K562 (cell line): ENCODE results near the gene LSM11. TPM values are rescaled to one million over a fixed set of nuclear protein-coding genes. Genes with fewer than 3 reads are reported as not detected.
A peak's percentile ranks its signal among the peaks of the same experiment; 100 is the strongest.

ENCODE experiments used
- ATAC-seq: fragments of 200-7000 bp; cut with Tn5 transposase; 3 replicates; pipeline ENCODE4 v1.9.1; 2020; ENCODE audit warnings: moderate library complexity
- BruUV-seq: library from RNA; stranded (reverse); fragments of 400-500 nt; replicated peaks from 2 replicates; lab custom pipeline; 2021; lab: Mats Ljungman, UMichigan
- CTCF ChIA-PET: fragments of 300-600 bp; formaldehyde crosslinking; extraction: SDS; loops from one replicate; lab custom pipeline; 2021; ENCODE audit warnings: low intra/inter-chr PET ratio; lab: Yijun Ruan, JAX
- POLR2A ChIA-PET: fragments of 300-600, 350-650 bp; sonication (Branson Sonifier 250); formaldehyde crosslinking; extraction: SDS; loops from one replicate; lab custom pipeline; 2021; ENCODE audit warnings: antibody characterized with exemption, inconsistent platforms; lab: Yijun Ruan, JAX
- DNase-seq, 4 experiments: peaks; one replicate each; pipeline versions ENCODE4 v3.0.0 to v3.0.0-alpha.2; 2011 to 2018; ENCODE audit warnings: low spot score in 3 of 4, mixed read lengths in 3 of 4; ENCODE audit errors: extremely low read depth in 1 of 4
- FAIRE-seq: peaks from 2 replicates; lab custom pipeline; 2011; peaks lifted over from hg19 to GRCh38; lab: Jason Lieb, UNC
- H2AFZ ChIP-seq: 2 replicates; pipeline ENCODE4 v1.6.0; 2011; ENCODE audit warnings: low read depth, low read length, control low read depth, inconsistent platforms
- H3K27ac ChIP-seq: fragments of 200-600 bp; 3 replicates; pipeline ENCODE4 v1.8.0; 2011; ENCODE audit warnings: low read depth, mild to moderate bottlenecking, control low read depth, inconsistent platforms, low read length, moderate library complexity, mixed read lengths; ENCODE audit errors: extremely low read depth
- H3K27me3 ChIP-seq, 2 experiments: fragments of 300-600 bp in 1 of 2; 2 replicates in 1 of 2; 3 replicates in 1 of 2; pipeline versions ENCODE4 v1.6.0 to v1.8.0; 2011; ENCODE audit warnings: inconsistent platforms in 2 of 2, low read length in 2 of 2, mild to moderate bottlenecking in 1 of 2, mixed read lengths in 1 of 2, moderate library complexity in 1 of 2; ENCODE audit not compliant: control insufficient read depth in 2 of 2, insufficient read depth in 2 of 2
- H3K36me3 ChIP-seq: fragments of 300-600 bp; 3 replicates; pipeline ENCODE4 v1.8.0; 2011; ENCODE audit warnings: mild to moderate bottlenecking, low read length, inconsistent platforms; ENCODE audit not compliant: control insufficient read depth, insufficient read depth
- H3K4me1 ChIP-seq, 2 experiments: fragments of 200-600 bp in 1 of 2; replicated peaks in 1 of 2; 2 replicates in 1 of 2; 3 replicates in 1 of 2; pipeline versions ENCODE4 v1.5.1 to v1.8.0; 2011; ENCODE audit warnings: inconsistent platforms in 2 of 2, low read length in 2 of 2, mild to moderate bottlenecking in 1 of 2, mixed read lengths in 1 of 2, moderate library complexity in 1 of 2; ENCODE audit not compliant: control insufficient read depth in 2 of 2, insufficient read depth in 2 of 2
- H3K4me2 ChIP-seq: 2 replicates; pipeline ENCODE4 v1.6.1; 2011; ENCODE audit warnings: low read length, control low read depth, inconsistent platforms, mixed read lengths; ENCODE audit not compliant: insufficient read depth
- H3K4me3 ChIP-seq: fragments of 200-600 bp; sonication (generic), shearing (Covaris generic); 2 replicates; pipeline ENCODE4 v1.5.1; 2016; ENCODE audit warnings: control low read depth, inconsistent platforms
- H3K79me2 ChIP-seq: fragments of 200-600 bp; 3 replicates; pipeline ENCODE4 v1.8.0; 2011; ENCODE audit warnings: low read length, inconsistent platforms; ENCODE audit not compliant: control insufficient read depth, insufficient read depth
- H3K9ac ChIP-seq, 2 experiments: 2 replicates each; pipeline versions ENCODE4 v1.6.0 to v1.6.1; 2011; ENCODE audit warnings: low read depth in 2 of 2, low read length in 2 of 2, control low read depth in 1 of 2, inconsistent platforms in 1 of 2, mild to moderate bottlenecking in 1 of 2, mixed read lengths in 1 of 2; ENCODE audit not compliant: insufficient read depth in 1 of 2
- H3K9me1 ChIP-seq: one replicate; pipeline ENCODE4 v1.6.0; 2011; ENCODE audit warnings: inconsistent platforms, mild to moderate bottlenecking, low read length, moderate library complexity; ENCODE audit not compliant: control insufficient read depth, insufficient read depth
- H3K9me3 ChIP-seq: replicated peaks from 2 replicates; pipeline ENCODE4 v1.5.1; 2011; ENCODE audit warnings: low read depth, low read length, inconsistent platforms; ENCODE audit not compliant: control insufficient read depth, insufficient read depth
- H4K20me1 ChIP-seq: replicated peaks from 2 replicates; pipeline ENCODE4 v1.6.1; 2011; ENCODE audit warnings: low read length, inconsistent platforms, mixed read lengths; ENCODE audit not compliant: control insufficient read depth, insufficient read depth
- CEBPB ChIP-seq: fragments of 450-650 bp; IDR thresholded peaks from 2 replicates; pipeline ENCODE4 v1.6.1; 2016; ENCODE audit warnings: missing genetic modification characterization, missing compliant biosample characterization
- FOXK1 ChIP-seq: sonication (generic); formaldehyde crosslinking; IDR thresholded peaks from 2 replicates; pipeline ENCODE4 v1.8.0; 2022; ENCODE audit warnings: missing genetic modification reagents, mild to moderate bottlenecking, borderline replicate concordance
- FUS ChIP-seq: fragments of 200-400 bp; formaldehyde crosslinking; optimal IDR thresholded peaks from 2 replicates; pipeline ENCODE3; 2017; ENCODE audit warnings: low read depth, low read length
- HDAC1 ChIP-seq, 2 experiments: fragments of 450-650 bp; IDR thresholded peaks; 2 replicates each; pipeline ENCODE4 v1.6.1; 2016 to 2017; ENCODE audit warnings: inconsistent platforms in 1 of 2, mild to moderate bottlenecking in 1 of 2, moderate library complexity in 1 of 2
- NCOR1 ChIP-seq: fragments of 450-650 bp; IDR thresholded peaks from 2 replicates; pipeline ENCODE4 v1.6.1; 2016; ENCODE audit warnings: mild to moderate bottlenecking, moderate library complexity
- POLR3A ChIP-seq: IDR thresholded peaks from 2 replicates; pipeline ENCODE4 v1.6.1; 2011; ENCODE audit warnings: borderline replicate concordance, mild to moderate bottlenecking, moderate library complexity; ENCODE audit not compliant: insufficient read length, insufficient read depth; ENCODE audit errors: extremely low read depth
- RAD51 ChIP-seq: fragments of 450-650 bp; IDR thresholded peaks from 2 replicates; pipeline ENCODE4 v1.7.1; 2016; ENCODE audit warnings: low read depth, mild to moderate bottlenecking, borderline replicate concordance
- SMAD1 ChIP-seq: fragments of 150-350 bp; IDR thresholded peaks from 2 replicates; pipeline ENCODE4 v1.6.1; 2014; ENCODE audit warnings: low read length, low read depth; ENCODE audit not compliant: partially characterized antibody
- SRSF7 ChIP-seq: fragments of 200-400 bp; formaldehyde crosslinking; optimal IDR thresholded peaks from 2 replicates; pipeline ENCODE3; 2017; ENCODE audit warnings: mild to moderate bottlenecking, low read depth, low read length
- ZNF165 ChIP-seq: fragments of 250-450 bp; sonication (Bioruptor Pico); IDR thresholded peaks from 2 replicates; pipeline ENCODE4 v1.4.0; 2020; ENCODE audit warnings: borderline replicate concordance
- ZNF280B ChIP-seq: fragments of 250-450 bp; sonication (Bioruptor Pico); IDR thresholded peaks from 2 replicates; pipeline ENCODE4 v1.5.1; 2021; ENCODE audit warnings: mild to moderate bottlenecking
- WGBS: fragments of 100-300 bp; shearing (Covaris generic); methylation state at CpG from one replicate; pipeline ENCODE4 v1.1.6; 2016; ENCODE audit warnings: low coverage, mixed read lengths; ENCODE audit not compliant: insufficient coverage; ENCODE audit errors: missing lambda C conversion rate; 5-methylcytosine and 5-hydroxymethylcytosine counted together
- in situ Hi-C: fragments of 300-500 bp; cut with MboI; formaldehyde crosslinking; loops from 4 replicates; pipeline ENCODE4 v1.15.0; 2018; ENCODE audit warnings: inconsistent platforms, mixed read lengths
- intact Hi-C: fragments of 100-400 bp; cut with micrococcal nuclease; formaldehyde crosslinking; loops from 2 replicates; pipeline ENCODE4 v1.14.2; 2022
- polyA plus RNA-seq, 8 experiments: library from polyadenylated mRNA; depleted of rRNA in 4 of 8; stranded (reverse) in 5 of 8; unstranded in 3 of 8; fragments of >200 nt; fragmentation: Nextera tagmentation in 2 of 8; fragmentation: Illumina TruSeq in 1 of 8; extraction: Ambion mirVana in 2 of 8; extraction: Trizol in 1 of 8; gene quantifications; 2 replicates each; pipeline versions ENCODE4 v1.2.1 to v1.2.3, GENCODE V29; 2011 to 2014; ENCODE audit warnings: inconsistent platforms in 1 of 8, missing spikeins in 1 of 8
- total RNA-seq, 7 experiments: library from RNA; depleted of rRNA in 6 of 7; stranded (reverse); fragments of >200 nt in 6 of 7; fragmentation: Illumina TruSeq in 2 of 7; extraction: Trizol in 2 of 7; gene quantifications; 2 replicates each; pipeline versions ENCODE4 v1.2.1 to v1.2.3, GENCODE V29; 2011 to 2021; ENCODE audit warnings: low replicate concordance in 1 of 7
- TF ChIP-seq, protein P1 (sequence below), 2 experiments: fragments of 450-650 bp in 1 of 2; sonication (generic) in 1 of 2; formaldehyde crosslinking in 1 of 2; IDR thresholded peaks in 1 of 2; conservative IDR thresholded peaks in 1 of 2; 2 replicates each; pipeline versions ENCODE4 v1.6.1 to v1.8.1; 2016 to 2023; ENCODE audit warnings: mild to moderate bottlenecking in 2 of 2, moderate library complexity in 2 of 2, inconsistent platforms in 1 of 2, missing genetic modification reagents in 1 of 2
- TF ChIP-seq, protein P2 (sequence below): fragments of 450-650 bp; IDR thresholded peaks from 2 replicates; pipeline ENCODE4 v1.6.1; 2017; ENCODE audit warnings: antibody characterized with exemption, mild to moderate bottlenecking

The LSM11 gene
- total and polyA plus RNA-seq, 9 of the 15 experiments (the other 6 are each of a cell fraction or from before 2014, with no cell fraction given), result 1.8 to 9.4 (median 4.7) TPM

GRCh38 chr5:157748760-157749461 lies 5.4 kb downstream of the LSM11 start (continued):
- TF ChIP-seq, protein P1, sequence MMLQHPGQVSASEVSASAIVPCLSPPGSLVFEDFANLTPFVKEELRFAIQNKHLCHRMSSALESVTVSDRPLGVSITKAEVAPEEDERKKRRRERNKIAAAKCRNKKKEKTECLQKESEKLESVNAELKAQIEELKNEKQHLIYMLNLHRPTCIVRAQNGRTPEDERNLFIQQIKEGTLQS (IDR thresholded peaks at IDR 0.05), result 0 out of 2 replicates have a peak, but pooled peaks have one; percentile 23
- TF ChIP-seq, protein P1 (CRISPR knock-in tag; conservative IDR thresholded peaks at IDR 0.05), result no peak
- TF ChIP-seq RAD51 (no peak), CEBPB (tag) (peak; percentile 69)

- ChIA-PET CTCF (no interaction called here), POLR2A (no interaction called here)
- Histone ChIP-seq H3K9ac (no peak overlapping the region), H3K27me3 (no peaks in the 10 kb centered on the region), H3K9me1 (no peaks in the 10 kb centered on the region), H3K36me3 (peaks cover 11% of the 10 kb centered on the region; the same call in 1 of the 3 replicates), H3K9me3 (no peaks in the 10 kb centered on the region), H4K20me1 (no peaks in the 10 kb centered on the region), H3K27ac (no peak overlapping the region), H3K4me1 (peaks cover 13 to 17% of the 10 kb centered on the region in 2 experiments; a peak in 4 of 5 replicates), H3K79me2 (peaks cover 11% of the 10 kb centered on the region; the same call in 1 of the 3 replicates), H2AFZ (no peak overlapping the region), H3K4me3 (no peak overlapping the region), H3K4me2 (no peak overlapping the region)
- DNase-seq (no peak), ATAC-seq (no peak), FAIRE-seq (no peak)
- WGBS, result 90% methylated on average over 11 of the region's 11 CpGs
- no TSS peak for BruUV-seq
- intact Hi-C loops, result loop anchor here (10.0 kb wide), 2 partner anchors 605 to 1355 kb away; partner anchors contain the start of gene MED7
- in situ Hi-C loops, result no loop called here
- TF ChIP-seq FUS (no peak), FOXK1 (CRISPR knock-in tag) (no peak), SRSF7 (no peak), SMAD1 (no peak), HDAC1 (IDR thresholded peaks at IDR 0.05) (no peak), ZNF280B (CRISPR knock-in tag) (no peak), NCOR1 (no peak), ZNF165 (CRISPR knock-in tag) (no peak), POLR3A (no peak)
- TF ChIP-seq, protein P2, sequence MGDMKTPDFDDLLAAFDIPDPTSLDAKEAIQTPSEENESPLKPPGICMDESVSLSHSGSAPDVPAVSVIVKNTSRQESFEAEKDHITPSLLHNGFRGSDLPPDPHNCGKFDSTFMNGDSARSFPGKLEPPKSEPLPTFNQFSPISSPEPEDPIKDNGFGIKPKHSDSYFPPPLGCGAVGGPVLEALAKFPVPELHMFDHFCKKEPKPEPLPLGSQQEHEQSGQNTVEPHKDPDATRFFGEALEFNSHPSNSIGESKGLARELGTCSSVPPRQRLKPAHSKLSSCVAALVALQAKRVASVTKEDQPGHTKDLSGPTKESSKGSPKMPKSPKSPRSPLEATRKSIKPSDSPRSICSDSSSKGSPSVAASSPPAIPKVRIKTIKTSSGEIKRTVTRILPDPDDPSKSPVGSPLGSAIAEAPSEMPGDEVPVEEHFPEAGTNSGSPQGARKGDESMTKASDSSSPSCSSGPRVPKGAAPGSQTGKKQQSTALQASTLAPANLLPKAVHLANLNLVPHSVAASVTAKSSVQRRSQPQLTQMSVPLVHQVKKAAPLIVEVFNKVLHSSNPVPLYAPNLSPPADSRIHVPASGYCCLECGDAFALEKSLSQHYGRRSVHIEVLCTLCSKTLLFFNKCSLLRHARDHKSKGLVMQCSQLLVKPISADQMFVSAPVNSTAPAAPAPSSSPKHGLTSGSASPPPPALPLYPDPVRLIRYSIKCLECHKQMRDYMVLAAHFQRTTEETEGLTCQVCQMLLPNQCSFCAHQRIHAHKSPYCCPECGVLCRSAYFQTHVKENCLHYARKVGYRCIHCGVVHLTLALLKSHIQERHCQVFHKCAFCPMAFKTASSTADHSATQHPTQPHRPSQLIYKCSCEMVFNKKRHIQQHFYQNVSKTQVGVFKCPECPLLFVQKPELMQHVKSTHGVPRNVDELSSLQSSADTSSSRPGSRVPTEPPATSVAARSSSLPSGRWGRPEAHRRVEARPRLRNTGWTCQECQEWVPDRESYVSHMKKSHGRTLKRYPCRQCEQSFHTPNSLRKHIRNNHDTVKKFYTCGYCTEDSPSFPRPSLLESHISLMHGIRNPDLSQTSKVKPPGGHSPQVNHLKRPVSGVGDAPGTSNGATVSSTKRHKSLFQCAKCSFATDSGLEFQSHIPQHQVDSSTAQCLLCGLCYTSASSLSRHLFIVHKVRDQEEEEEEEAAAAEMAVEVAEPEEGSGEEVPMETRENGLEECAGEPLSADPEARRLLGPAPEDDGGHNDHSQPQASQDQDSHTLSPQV, result no peak
Observed at GRCh38 chr5:157749462-157749799, 5.9 kb downstream of the LSM11 start.
